GM21526 (cell line): ENCODE measurements around the gene TTC21A.

Experiments
- ATAC-seq: cut with Tn5 transposase; IDR thresholded peaks from one replicate; pipeline ENCODE4 v1.9.1; 2021; ENCODE audit warnings: moderate library complexity; ENCODE audit not compliant: unreplicated experiment, low FRiP score

TTC21A gene

GRCh38 chr3:39135170-39135805 lies 27.8 kb downstream of the TTC21A start:
- no peak for ATAC-seq

GRCh38 chr3:39136533-39137434 lies 29.3 kb downstream of the TTC21A start:
- ATAC-seq = no peak

GRCh38 chr3:39137435-39137936 lies 30.0 kb downstream of the TTC21A start:
- ATAC-seq = no peak

GRCh38 chr3:39137991-39138803 lies 30.7 kb downstream of the TTC21A start:
- ATAC-seq = no peak

- ATAC-seq = no peak
These were observed 31.4 kb downstream of the TTC21A start for GRCh38 chr3:39138804-39139415.

GRCh38 chr3:39139442-39139841 lies 32.0 kb downstream of the TTC21A start:
- no peak for ATAC-seq

GRCh38 chr3:39140341-39140971 lies 33.0 kb downstream of the TTC21A start:
- ATAC-seq = no peak

- no peak for ATAC-seq
These were observed 33.9 kb downstream of the TTC21A start for GRCh38 chr3:39141171-39141995.

GRCh38 chr3:39142067-39142466 lies 34.6 kb downstream of the TTC21A start:
- ATAC-seq = no peak

GRCh38 chr3:39143051-39143885 lies 35.8 kb downstream of the TTC21A start:
- ATAC-seq = no peak

GRCh38 chr3:39144095-39144747 lies 36.7 kb downstream of the TTC21A start:
- ATAC-seq = no peak

- ATAC-seq = no peak
These were observed 37.4 kb downstream of the TTC21A start for GRCh38 chr3:39144748-39145380.

GRCh38 chr3:39146083-39146501 lies 38.6 kb downstream of the TTC21A start:
- no peak for ATAC-seq

- ATAC-seq = no peak
These were observed 39.4 kb downstream of the TTC21A start for GRCh38 chr3:39146611-39147591.

GRCh38 chr3:39147711-39148434 lies 40.4 kb downstream of the TTC21A start:
- ATAC-seq = no peak
